Heart right ventricle (tissue), 16 donors: ENCODE measurements around the gene CPSF4L. TPM values are rescaled to one million over a fixed set of nuclear protein-coding genes. Genes with fewer than 3 reads are reported as not detected.

Source experiments
- ATAC-seq, 8 donors: fragments of 200-7000 bp; cut with Tn5 transposase; one replicate each; pipeline ENCODE4 v1.9.1; 2020; ENCODE audit warnings: mild to moderate bottlenecking in 8 of 8, moderate library complexity in 8 of 8, moderate number of reproducible peaks in 1 of 8
- DNase-seq, 2 donors: peaks; one replicate each; pipeline ENCODE4 v3.0.0-alpha.2; 2020
- H3K27ac ChIP-seq, 10 donors: fragments of 200-600 bp; sonication (generic) in 2 of 10; one replicate each; pipeline versions ENCODE4 v1.5.0 to v1.8.0; 2020 to 2022; ENCODE audit warnings: mild to moderate bottlenecking in 3 of 10
- H3K27me3 ChIP-seq, 7 donors: fragments of 200-600 bp; one replicate each; pipeline ENCODE4 v1.8.0; 2021 to 2022; ENCODE audit warnings: mild to moderate bottlenecking in 2 of 7
- H3K36me3 ChIP-seq, 9 donors: fragments of 200-600 bp; sonication (generic) in 1 of 9; one replicate each; pipeline versions ENCODE4 v1.5.0 to v1.8.0; 2020 to 2022; ENCODE audit warnings: mild to moderate bottlenecking in 2 of 9
- H3K4me1 ChIP-seq, 9 donors: fragments of 200-600 bp; sonication (generic) in 1 of 9; one replicate each; pipeline versions ENCODE4 v1.5.0 to v1.8.0; 2020 to 2022; ENCODE audit warnings: mild to moderate bottlenecking in 4 of 9
- H3K4me3 ChIP-seq, 10 donors: fragments of 200-600 bp; sonication (generic) in 2 of 10; one replicate each; pipeline versions ENCODE4 v1.5.0 to v1.8.0; 2020 to 2022; ENCODE audit warnings: mild to moderate bottlenecking in 7 of 10, moderate library complexity in 2 of 10
- H3K9me3 ChIP-seq, 11 donors: fragments of 200-600 bp in 10 of 11; sonication (generic) in 2 of 11; one replicate each; pipeline versions ENCODE4 v1.5.0 to v1.8.0; 2013 to 2022; ENCODE audit warnings: mild to moderate bottlenecking in 2 of 11, control low read depth in 1 of 11, moderate library complexity in 1 of 11
- WGBS, 2 donors: extraction: QIAGEN DNeasy Blood & Tissue Kit; methylation state at CpG; one replicate each; pipeline ENCODE4 v1.1.7; 2013; ENCODE audit warnings: inconsistent platforms in 1 of 2; 5-methylcytosine and 5-hydroxymethylcytosine counted together
- intact Hi-C, 10 donors: fragments of 100-400 bp; cut with DNase I; formaldehyde crosslinking; loops; one replicate each; pipeline versions ENCODE4 v1.11.1 to v1.14.2; 2022
- polyA plus RNA-seq, 2 donors: library from polyadenylated mRNA; stranded (reverse); fragments of 200-250 nt; gene quantifications; one replicate each; pipeline ENCODE4 v1.2.3, GENCODE V29; 2013
- total RNA-seq, 10 donors: library from RNA; stranded (reverse); fragmentation: NEBNext Ultra II Directional in 3 of 10; extraction: Animal tissue kit (Norgen Biotek cat#: 25700) in 3 of 10; gene quantifications; one replicate each; pipeline versions ENCODE4 v1.2.1 to v1.2.4, GENCODE V29; 2021 to 2023
- TF ChIP-seq, protein P1 (sequence below), 9 donors: fragments of 200-600 bp; sonication (generic) in 2 of 9; IDR thresholded peaks; one replicate each; pipeline versions ENCODE4 v1.5.0 to v1.8.0; 2021 to 2022; ENCODE audit warnings: antibody characterized with exemption in 9 of 9, mild to moderate bottlenecking in 5 of 9, moderate library complexity in 1 of 9
- donor health status: Arrhythmogenic right ventricular cardiomyopathy.
- donor health status: ischemic (EF 13 %, LVEDD 7.1; RV severe dilation, severe dysfunction).
- donor health status: healthy with polysubstance abuse.
- donor health status: DM: no; HTN: yes; CAD: no.
- donor health status: DM: no; HTN: no; CAD: no.
- donor health status: ischemic (EF 25% LVEDD 6.9; RV normal size, moderate dysfunction).
- donor health status: ischemic (EF 25% LVEDD 5.7; RV mildly dilated, moderate dysfunction).
- donor health status: healthy.
- donor health status: DM: yes; HTN: yes; CAD: no.
- donor health status: Ischemic cardiomyopathy.
- donor health status: ischemic (EF 35%, LVEDD 5.7; RV mildly dilated, moderate dysfunction).
- donor health status: nonischemic (EF 11% LVEDD 7.7; RV severe dilation, severe dysfunction).
- donor health status: DM: yes; HTN: yes; CAD: no.
- donor health status: PGD.
- donor health status: ischemic (EF 29% LVEDD 5.4; RV normal size, mild dysfunction).
- donor health status: nonischemic (EF 23%, LVEDD 6.1; RV moderate dilation, normal function).

The CPSF4L gene
- total and polyA plus RNA-seq, 12 donors: not detected

- Histone ChIP-seq H3K27ac (peak overlapping the region in 1 of 10 donors; percentile 18), H3K9me3 (no peaks in the 10 kb centered on the region), H3K27me3 (no peaks in the 10 kb centered on the region), H3K36me3 (peaks cover 0 to 24% (median 0%) of the 10 kb centered on the region in 9 donors), H3K4me3 (no peak overlapping the region), H3K4me1 (peaks cover 0 to 64% (median 38%) of the 10 kb centered on the region in 9 donors)
- DNase-seq (no peak), ATAC-seq (no peak)
- intact Hi-C loops: no loop called here
- TF ChIP-seq, protein P1, sequence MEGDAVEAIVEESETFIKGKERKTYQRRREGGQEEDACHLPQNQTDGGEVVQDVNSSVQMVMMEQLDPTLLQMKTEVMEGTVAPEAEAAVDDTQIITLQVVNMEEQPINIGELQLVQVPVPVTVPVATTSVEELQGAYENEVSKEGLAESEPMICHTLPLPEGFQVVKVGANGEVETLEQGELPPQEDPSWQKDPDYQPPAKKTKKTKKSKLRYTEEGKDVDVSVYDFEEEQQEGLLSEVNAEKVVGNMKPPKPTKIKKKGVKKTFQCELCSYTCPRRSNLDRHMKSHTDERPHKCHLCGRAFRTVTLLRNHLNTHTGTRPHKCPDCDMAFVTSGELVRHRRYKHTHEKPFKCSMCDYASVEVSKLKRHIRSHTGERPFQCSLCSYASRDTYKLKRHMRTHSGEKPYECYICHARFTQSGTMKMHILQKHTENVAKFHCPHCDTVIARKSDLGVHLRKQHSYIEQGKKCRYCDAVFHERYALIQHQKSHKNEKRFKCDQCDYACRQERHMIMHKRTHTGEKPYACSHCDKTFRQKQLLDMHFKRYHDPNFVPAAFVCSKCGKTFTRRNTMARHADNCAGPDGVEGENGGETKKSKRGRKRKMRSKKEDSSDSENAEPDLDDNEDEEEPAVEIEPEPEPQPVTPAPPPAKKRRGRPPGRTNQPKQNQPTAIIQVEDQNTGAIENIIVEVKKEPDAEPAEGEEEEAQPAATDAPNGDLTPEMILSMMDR (IDR thresholded peaks at IDR 0.05): no peak
- WGBS, 2 donors: 72 to 74% methylated on average over 3 of the region's 3 CpGs
These were observed 35.0 kb downstream of the CPSF4L start for GRCh38 chr17:73226556-73227172.

GRCh38 chr17:73224663-73225305 is 36.9 kb downstream of the CPSF4L start:
- H3K9me3 ChIP-seq: no peaks in the 10 kb centered on the region
- intact Hi-C loops: no loop called here
- H3K27ac ChIP-seq: no peak overlapping the region
- peaks cover 0 to 32% (median 0%) of the 10 kb centered on the region in 9 donors for H3K36me3 ChIP-seq
- H3K4me3 ChIP-seq: no peak overlapping the region
- DNase-seq (no peak), ATAC-seq (no peak)
- H3K27me3 ChIP-seq: no peaks in the 10 kb centered on the region
- TF ChIP-seq, protein P1 (IDR thresholded peaks at IDR 0.05): no peak
- H3K4me1 ChIP-seq: peaks cover 0 to 49% (median 29%) of the 10 kb centered on the region in 9 donors
- 93 to 94% methylated on average over 5 of the region's 5 CpGs for WGBS, 2 donors

DNA sequence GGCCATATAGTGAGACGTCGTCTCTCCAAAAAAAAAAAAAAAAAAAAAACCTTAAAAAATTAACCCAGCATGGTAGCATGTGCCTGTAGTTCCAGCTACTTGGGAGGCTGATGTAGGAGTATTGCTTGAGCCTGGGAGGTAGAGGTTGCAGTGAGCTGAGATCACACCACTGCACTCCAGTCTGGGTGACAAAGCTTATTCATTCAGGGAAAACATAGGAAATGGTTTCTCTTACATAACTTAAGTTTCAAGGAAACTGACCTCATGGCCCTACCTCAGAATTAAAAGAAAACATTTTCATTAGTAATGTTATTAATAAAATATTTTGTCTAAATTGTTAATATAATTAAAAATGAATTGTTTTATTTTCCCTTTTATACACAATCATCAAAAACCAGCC is 37.4 kb downstream of the CPSF4L start:
- no peak overlapping the region for H3K4me3 ChIP-seq
- peaks cover 0 to 37% (median 0%) of the 10 kb centered on the region in 9 donors for H3K36me3 ChIP-seq
- no peaks in the 10 kb centered on the region for H3K27me3 ChIP-seq
- no peak for ATAC-seq
- peaks cover 0 to 46% (median 26%) of the 10 kb centered on the region in 9 donors for H3K4me1 ChIP-seq
- intact Hi-C loops: no loop called here
- H3K27ac ChIP-seq: no peak overlapping the region
- DNase-seq: no peak
- TF ChIP-seq, protein P1 (IDR thresholded peaks at IDR 0.05): no peak
- 76 to 84% methylated on average over 2 of the region's 2 CpGs for WGBS, 2 donors
- no peaks in the 10 kb centered on the region for H3K9me3 ChIP-seq

DNA sequence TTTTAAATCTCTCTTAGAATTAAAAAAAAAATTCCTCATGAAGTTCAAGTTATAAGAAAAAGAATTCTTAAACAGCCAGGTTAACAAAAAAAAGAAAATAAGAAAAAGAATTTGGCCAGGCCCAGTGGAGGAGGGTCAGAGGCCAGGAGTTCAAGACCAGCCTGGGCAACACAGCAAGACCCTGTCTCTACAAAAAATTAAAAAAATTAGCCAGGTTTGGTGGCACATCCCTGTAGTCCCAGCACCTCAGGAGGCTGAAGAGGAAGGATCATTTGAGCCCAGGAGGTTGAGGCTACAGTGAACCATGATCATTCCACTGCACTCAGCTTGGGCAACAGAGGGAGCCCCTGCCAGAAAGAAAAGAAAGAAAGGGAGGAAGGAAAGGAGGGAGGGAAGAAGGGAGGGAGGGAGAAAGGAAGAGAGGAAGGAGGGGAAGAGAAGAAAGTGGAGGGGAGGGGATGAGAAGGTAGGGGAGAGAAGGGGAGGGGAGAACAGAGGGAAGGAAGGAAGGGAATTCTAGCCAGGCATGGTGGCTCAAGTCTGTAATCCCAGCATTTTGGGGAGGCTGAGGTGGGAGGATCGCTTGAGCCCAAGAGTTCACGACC is 38.0 kb downstream of the CPSF4L start:
- Histone ChIP-seq H3K4me3 (no peak overlapping the region), H3K27ac (no peak overlapping the region), H3K4me1 (peaks cover 0 to 41% (median 21%) of the 10 kb centered on the region in 9 donors), H3K36me3 (peaks cover 0 to 42% (median 0%) of the 10 kb centered on the region in 9 donors), H3K27me3 (no peaks in the 10 kb centered on the region), H3K9me3 (no peaks in the 10 kb centered on the region)
- intact Hi-C loops: no loop called here
- WGBS, 2 donors: 92 to 100% methylated on average over 2 of the region's 2 CpGs
- no peak for ATAC-seq
- DNase-seq: no peak
- TF ChIP-seq, protein P1 (IDR thresholded peaks at IDR 0.05): no peak
